ENCODE measurements around the gene CPN2. TPM values are rescaled to one million over a fixed set of nuclear protein-coding genes. Genes with fewer than 3 reads are reported as not detected.

CPN2 gene
- total RNA-seq, 1 experiment from 2014 or later: 0.09 TPM

- ATAC-seq (no peak), DNase-seq (ENCODE audit: low spot score) (no peak)
- Mint-ChIP-seq H3K4me3 (no peak overlapping the region), H3K9me3 (no peaks in the 10 kb centered on the region), H3K36me3 (no peaks in the 10 kb centered on the region), H3K4me1 (peaks cover 55% of the 10 kb centered on the region), H3K27ac (no peak overlapping the region), H3K27me3 (ENCODE audit: low read depth) (peaks cover 11% of the 10 kb centered on the region)
- POLR2A ChIA-PET: no interaction called here
- CTCF ChIA-PET: interaction anchor here (1.0 to 1.3 kb wide), 2 partner anchors 8 to 9 kb away, joined by 4 to 5 read pairs; no protein-coding TSS in a partner anchor
- TF ChIP-seq NR3C1 (CRISPR knock-in tag; conservative IDR thresholded peaks at IDR 0.05; ENCODE audit: low read depth) (no peak), ZNF121 (CRISPR knock-in tag; IDR thresholded peaks at IDR 0.05) (peak; percentile 96)
Measured at GRCh38 chr3:194307849-194308248, 43.3 kb downstream of the CPN2 start.

- TF ChIP-seq NFATC4 (CRISPR knock-in tag; IDR thresholded peaks at IDR 0.05) (no peak), RORB (CRISPR knock-in tag; IDR thresholded peaks at IDR 0.05) (no peak), STAT6 (CRISPR knock-in tag; conservative IDR thresholded peaks at IDR 0.05; ENCODE audit: low read depth) (no peak), JAZF1 (CRISPR knock-in tag; IDR thresholded peaks at IDR 0.05) (no peak), ZMAT4 (CRISPR knock-in tag; IDR thresholded peaks at IDR 0.05) (no peak), PRDM15 (CRISPR knock-in tag; IDR thresholded peaks at IDR 0.05) (no peak), E2F1 (CRISPR knock-in tag; IDR thresholded peaks at IDR 0.05) (no peak), ETV6 (CRISPR knock-in tag; IDR thresholded peaks at IDR 0.05) (no peak), HMGXB4 (CRISPR knock-in tag; IDR thresholded peaks at IDR 0.05) (no peak), ESRRA (CRISPR knock-in tag; IDR thresholded peaks at IDR 0.05; ENCODE audit: borderline replicate concordance) (no peak)
- Mint-ChIP-seq H3K4me1 (peaks cover 47% of the 10 kb centered on the region), H3K36me3 (no peaks in the 10 kb centered on the region), H3K27ac (no peak overlapping the region), H3K4me3 (no peak overlapping the region), H3K9me3 (no peaks in the 10 kb centered on the region), H3K27me3 (ENCODE audit: low read depth) (peaks cover 4% of the 10 kb centered on the region)
- ATAC-seq (no peak), DNase-seq (ENCODE audit: low spot score) (no peak)
- ChIA-PET CTCF (interaction anchor here (1.0 to 2.5 kb wide), 4 partner anchors 8 to 13 kb away, joined by 4 to 14 read pairs (median 6); no protein-coding TSS in a partner anchor), POLR2A (no interaction called here)
Measured at GRCh38 chr3:194306771-194307640, 44.1 kb downstream of the CPN2 start.

Measured in WTC11 (cell line).